ENCODE results near the gene PPP2R5C.

The PPP2R5C gene

DNA sequence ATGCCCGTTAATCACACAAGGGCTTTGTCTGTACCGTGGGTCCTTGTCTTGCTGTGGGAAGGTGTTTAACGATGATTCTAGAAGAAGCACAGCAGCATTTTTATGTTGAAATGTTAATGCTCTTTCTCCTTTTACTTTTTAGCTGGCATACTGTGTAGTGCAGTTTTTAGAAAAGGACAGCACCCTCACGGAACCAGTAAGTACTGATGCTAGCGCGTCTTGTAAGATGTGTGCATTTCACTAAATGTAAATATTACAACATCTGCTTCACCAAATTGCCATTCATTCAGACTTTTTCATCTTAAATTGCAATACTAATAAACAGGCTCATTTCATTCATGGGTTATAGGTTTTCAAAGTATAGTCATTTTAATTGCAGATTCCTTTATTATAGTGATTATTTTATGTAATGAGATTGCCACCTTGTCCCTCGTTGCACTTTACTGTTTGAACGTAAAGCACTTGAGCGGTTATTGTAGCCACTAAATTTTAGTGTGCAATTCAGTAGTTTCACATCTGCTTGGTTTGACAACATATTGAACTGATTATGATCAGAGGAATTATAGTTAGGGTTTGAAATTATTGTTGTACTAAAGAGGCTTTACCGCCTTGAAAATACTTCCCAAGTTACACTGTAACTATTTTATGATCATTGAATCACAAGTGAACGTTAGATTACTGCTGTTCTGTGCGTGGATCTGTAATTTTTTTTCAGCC, 133.0 kb downstream of the PPP2R5C start:
- DNase-seq = no peak

GRCh38 chr14:101895256-101895655, 133.7 kb downstream of the PPP2R5C start:
- DNase-seq = no peak

DNA sequence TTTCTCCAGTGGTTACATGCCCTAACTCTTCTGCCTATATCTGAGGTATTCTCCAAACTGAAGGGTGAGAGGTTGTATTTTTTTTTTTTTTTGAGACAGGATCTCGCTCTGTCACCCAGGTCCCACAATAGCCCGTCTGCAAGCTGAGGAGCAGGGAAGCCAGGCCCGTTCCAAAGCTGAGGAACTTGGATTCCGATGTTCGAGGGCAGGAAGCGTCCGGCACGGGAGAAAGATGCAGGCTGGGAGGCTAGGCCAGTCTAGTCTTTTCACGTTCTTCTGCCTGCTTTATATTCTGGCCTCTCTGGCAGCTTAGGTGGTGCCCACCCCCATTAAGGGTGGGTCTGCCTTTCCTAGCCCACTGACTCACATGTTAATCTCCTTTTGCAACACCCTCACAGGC, 135.8 kb downstream of the PPP2R5C start:
- DNase-seq = no peak

- no peak for DNase-seq
Measured at GRCh38 chr14:101898416-101898815, 136.9 kb downstream of the PPP2R5C start.

DNA sequence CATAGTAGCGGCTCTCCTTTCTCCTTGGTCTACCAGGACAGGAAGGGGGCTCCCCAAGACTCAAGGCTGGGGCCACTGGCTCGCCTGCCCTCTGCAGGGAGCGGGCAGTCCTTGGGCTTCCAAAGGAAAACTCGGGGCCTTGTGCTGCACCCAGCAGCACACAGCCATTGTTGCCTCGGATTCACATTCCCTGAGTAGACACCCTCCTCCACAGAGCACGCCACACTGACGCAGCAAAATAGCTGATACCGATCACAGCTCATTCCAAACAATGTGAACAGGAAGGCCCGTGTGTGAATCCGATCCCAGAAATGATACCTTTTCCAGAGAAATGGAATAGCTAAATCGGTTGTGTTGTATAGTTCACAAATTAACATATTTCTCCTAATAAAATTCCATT, 137.8 kb downstream of the PPP2R5C start:
- no peak for DNase-seq

GRCh38 chr14:101900253-101900652, 138.7 kb downstream of the PPP2R5C start:
- no peak for DNase-seq

DNA sequence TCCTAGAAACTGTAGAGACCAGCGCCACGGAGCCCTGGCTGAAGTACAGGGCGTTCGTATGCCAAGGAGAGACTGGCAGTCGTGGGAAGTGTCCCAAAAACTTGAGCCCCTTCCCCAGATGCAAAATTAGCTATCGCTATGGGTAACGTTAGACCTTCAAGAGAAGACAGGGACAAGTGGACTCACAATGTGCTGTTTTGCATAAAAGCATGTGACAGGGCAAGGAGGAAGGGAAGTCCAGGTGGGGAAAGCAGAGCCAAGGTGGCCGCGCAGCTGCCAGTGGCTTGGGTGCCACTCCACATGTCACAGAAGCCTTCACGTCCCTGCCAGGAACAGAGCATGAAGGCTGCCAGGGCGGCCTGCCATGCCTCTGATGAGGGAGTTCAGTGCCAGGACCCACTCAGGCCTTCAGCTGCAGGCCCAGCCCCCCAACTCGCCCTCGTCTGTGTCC, 141.6 kb downstream of the PPP2R5C start:
- DNase-seq = no peak

DNA sequence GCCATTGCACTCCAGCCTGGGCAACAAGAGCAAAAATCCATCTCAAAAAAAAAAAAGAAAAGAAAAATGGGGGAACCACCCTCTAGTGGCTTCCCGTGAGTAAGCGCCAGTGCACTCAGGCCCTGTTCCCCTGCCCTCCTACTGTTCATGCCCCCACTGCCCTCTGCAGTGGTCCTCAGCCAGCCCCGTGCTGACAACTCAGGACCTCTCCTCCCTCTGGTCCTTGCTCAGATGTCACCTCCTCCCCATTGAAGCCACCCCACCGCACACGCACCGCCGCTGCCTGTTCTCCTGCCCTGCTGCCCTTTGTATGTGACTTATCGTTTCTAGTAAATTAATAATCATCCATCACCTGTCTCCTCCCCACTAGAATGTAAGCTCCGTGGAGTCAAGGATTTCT, 144.1 kb downstream of the PPP2R5C start:
- no peak for DNase-seq

DNA sequence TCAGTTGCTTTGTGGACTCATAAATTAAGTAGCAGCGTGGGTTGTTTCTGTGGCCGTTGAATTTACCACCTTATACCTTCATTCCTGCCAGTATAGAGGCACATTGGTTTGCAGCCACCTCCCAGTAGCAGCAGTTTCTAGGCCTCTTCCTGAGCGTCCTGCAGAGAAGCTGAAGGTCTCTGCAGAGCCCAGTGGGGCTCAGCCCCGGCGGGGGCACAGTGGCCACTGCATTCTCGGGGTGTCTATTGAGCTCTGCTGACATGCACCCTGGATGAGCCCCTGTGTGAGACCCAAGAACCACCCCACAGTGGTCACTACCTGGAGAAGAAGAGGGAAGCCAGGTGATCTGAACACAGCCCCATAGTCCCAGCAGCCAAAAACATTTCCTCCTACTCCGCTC, 145.1 kb downstream of the PPP2R5C start:
- DNase-seq = no peak

DNA sequence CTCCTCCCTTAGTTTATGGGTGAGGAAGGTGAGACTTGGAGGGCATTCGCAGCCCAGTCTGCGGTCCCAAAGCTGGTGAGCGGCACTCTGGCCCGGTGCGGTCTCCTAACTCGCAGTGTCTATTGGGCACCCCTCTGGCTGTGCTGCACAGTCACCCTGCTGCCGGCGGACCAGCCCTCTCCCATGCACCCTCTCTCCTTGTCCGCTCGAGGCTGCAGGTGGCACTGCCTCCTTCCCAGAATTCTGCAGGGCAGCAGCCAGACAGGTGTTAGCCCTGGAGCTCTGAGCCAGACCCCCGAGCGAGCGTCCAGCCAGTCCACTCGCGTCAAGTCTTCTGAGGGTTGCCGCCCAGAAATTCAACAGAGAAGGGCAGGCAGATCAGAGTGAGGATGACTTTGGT, 146.1 kb downstream of the PPP2R5C start:
- no peak for DNase-seq

DNA sequence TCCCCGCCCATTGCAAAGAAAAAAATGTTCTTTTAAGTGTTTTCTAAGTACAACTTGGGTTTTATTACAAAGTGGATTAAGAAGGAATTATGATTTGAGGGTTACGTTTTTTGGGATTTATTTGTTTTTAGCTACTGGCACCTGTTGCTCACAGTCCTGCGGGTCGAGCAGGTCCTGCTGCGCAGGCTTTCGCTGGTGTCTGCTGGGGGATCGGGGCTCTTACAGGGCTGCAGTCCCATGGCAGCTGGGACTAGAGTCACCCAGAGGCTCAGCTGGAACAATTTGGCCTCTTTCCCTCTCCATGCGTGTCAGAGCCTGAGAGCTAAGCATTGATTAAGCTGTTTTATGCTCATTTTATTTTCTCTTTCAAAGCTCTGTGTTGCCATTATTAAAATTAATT, 147.3 kb downstream of the PPP2R5C start:
- no peak for DNase-seq

DNA sequence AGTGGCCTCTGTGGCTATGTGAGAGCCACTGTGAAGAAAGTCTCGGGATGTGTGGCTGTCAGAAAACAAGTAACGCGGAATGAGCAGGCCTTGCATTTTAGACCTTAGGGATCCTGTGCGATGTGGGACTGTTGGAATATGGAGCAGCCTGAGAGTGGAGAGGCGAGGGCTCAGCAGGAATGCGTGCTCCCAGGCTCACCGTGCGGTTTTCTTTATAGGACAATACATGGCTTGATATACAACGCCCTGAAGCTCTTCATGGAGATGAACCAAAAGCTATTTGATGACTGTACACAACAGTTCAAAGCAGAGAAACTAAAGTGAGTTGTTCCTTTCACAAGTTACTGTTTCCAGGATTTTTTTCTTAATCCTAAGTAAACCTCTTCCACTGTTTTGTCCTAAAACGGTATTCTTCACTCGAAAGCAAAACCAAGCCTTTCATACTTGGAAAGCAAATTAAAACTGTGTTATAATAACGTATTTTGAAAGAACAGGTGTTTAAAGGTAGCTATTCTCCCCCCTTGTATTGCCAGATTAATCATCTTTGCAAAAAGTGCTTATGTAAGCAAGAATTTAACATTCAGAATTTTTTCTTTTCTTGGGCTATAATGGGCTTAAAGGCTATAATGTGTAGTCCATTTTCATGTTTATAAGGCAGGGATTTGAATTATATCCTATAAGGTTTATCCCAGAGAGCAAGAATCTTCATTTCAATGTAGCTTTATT, 148.0 kb downstream of the PPP2R5C start:
- DNase-seq = no peak

DNA sequence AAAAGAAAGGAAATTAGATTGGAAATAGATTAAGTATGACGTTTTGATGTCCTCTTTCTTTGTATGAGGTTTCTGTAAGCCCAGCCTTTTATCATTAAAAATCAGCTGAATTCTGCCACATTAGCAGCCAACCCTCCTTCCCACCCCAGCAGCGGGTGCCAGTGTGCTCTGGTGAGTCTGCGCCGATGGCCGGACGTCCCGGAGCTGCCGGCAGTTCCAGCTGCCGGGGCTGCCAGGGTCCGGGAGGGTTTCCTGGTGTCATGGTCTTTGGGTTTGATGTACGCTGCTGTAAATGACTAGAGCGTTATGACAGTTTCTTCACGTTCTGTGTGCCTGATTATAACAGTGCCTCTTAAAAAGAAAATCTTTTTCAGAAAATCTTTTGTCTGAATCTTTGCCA, 151.3 kb downstream of the PPP2R5C start:
- DNase-seq = no peak

GRCh38 chr14:101914083-101914482, 152.6 kb downstream of the PPP2R5C start:
- no peak for DNase-seq

DNA sequence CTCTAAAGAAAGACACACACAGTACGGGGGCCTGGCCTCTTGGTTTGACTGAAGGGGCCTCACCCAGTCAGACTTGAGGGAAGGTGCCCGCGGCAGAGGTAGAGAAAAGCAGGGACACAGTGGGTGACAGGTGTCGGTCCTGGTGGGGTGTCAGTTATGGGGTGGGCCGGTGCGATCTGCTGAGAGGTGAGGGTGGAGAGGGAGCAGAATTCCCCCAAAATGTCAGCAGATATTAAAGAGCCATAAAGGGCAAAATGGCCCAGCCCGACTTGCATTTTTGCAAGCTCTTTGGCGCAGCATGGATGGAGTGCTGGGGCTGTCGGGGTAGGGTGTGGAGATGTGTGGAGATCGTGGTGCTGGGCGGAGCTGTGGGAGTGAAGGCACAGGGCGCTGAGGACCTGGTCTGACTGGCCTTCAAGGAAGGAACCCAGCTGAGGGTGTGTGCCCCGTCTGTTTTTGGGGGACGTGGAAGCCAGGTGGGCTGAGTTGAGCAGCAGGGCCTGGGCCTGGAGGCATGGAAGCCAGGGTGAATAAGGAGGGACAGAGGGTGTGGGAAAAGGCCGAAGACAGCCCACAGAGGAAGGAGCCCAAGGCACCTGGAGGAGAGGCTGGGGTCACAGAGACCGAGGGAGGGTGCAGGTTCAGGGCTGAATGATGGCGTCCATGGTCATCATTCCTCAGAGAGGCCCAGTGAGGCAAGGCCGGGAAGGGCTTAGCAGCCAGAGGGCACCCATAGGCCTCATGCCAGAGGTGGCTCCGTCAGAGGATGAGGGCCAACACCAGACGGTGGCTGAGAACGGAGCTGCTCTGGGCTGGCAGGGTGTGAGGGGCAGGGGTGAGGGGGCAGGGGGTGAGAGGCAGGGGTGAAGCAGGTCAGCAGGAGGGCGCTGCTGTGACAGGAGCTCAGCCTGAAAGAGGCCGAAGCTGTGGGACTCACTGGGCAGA, 154.6 kb downstream of the PPP2R5C start:
- DNase-seq = no peak

DNA sequence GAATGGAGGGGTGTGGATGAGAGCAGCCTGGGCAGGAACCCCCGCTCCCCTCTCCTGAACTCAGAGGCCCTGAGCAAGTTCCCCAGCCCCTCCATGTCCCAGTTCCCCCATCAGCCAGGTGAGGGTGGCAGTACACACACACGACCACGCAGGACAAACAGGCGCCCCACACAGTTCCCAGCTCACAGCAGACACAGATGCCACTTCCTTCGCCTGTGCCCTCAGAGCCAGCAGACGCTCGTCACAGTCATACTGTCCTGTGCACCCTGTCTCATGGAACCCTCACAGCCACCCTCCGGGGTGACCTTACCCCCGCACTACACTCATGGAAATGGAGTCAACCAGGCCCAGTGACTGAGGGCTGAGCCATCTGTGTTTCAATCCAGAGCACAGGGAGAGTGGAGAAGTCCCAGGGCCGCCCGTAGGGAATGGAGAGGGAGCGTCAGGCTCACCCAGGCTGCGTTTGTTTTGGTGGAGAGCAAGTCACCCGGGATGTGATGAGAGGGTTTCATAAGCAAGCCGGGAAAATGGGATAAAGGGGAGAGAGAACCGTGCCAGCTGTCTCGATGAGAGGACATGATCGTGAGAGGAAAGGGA, 155.4 kb downstream of the PPP2R5C start:
- no peak for DNase-seq

GRCh38 chr14:101917413-101918017, 156.0 kb downstream of the PPP2R5C start:
- no peak for DNase-seq

DNA sequence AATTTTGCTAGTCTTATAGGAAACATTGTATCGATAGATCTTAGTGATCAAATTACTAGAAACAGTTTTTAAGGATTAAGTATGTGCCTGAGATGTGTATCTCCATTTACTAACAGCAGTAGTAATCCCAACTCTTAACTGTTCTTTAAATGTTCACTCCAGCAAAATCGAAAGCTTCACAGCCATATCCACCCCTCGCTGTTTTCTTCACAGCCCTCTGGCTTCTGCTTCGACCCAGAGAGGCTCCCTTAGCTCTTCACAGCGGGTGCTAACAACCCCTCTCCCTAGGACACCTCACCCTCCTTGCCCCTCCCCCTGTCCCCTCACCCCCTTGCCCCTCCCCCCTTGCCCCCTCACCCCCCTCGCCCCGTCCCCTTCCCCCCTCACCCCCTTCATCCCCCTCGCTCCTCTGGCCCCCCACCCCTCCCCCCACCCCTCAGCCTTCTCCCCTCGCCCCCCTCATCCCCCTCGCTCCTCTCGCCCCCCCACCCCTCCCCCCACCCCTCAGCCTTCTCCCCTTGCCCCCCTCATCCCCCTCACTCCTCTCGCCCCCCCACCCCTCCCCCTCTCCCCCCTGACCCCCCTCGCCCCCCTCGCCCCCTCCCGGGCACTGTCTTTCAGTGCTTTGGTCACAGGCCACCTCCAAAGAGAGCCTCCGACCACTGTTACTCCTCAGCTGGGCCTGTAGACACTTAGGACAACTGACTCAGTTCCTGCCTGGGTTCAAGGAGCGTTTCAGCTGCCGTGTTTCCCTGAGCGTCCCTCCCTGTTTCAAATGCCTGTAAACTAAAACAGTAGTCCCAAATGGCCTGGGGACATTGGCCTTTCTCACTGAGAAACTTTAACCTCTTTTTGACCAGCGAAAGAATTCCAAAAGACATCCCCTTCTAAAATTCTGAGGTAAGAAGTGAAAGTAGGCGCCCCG, 156.8 kb downstream of the PPP2R5C start:
- no peak for DNase-seq

DNA sequence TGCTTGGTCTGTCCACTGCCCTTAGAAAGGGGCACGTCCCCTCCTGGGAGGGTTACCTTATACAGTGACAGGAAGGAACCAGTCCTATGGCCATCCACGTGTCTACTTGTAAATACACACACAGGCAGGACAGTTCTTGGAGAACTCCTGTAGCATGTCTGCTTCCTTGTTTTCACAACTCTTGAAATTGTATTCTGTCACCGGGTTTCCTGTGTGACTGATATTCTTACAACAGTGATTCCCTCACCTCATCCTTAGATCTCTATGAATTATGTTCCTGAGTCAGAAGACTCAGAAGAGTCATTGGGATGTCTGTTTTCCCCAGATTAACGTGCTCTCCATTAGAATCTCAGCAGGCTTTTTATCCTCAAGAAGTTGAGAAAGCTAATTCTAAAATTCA, 158.8 kb downstream of the PPP2R5C start:
- no peak for DNase-seq

GRCh38 chr14:101922866-101923265, 161.4 kb downstream of the PPP2R5C start:
- no peak for DNase-seq

- no peak for DNase-seq
Measured at GRCh38 chr14:101925152-101925551, 163.6 kb downstream of the PPP2R5C start.
